ENCODE results near the gene C16orf78.

C16orf78 gene

GRCh38 chr16:49396206-49396720 is 22.7 kb downstream of the C16orf78 start:
- no peak for DNase-seq (ENCODE audit: low spot score)

- no peak for DNase-seq (ENCODE audit: low spot score)
Measured at GRCh38 chr16:49398761-49399160, 25.2 kb downstream of the C16orf78 start.

- no peak for DNase-seq (ENCODE audit: low spot score)
Measured at GRCh38 chr16:49399594-49400364, 26.2 kb downstream of the C16orf78 start.

- no peak for DNase-seq (ENCODE audit: low spot score)
Measured at GRCh38 chr16:49400611-49401010, 27.0 kb downstream of the C16orf78 start.

GRCh38 chr16:49405123-49405522 is 31.5 kb downstream of the C16orf78 start:
- DNase-seq (ENCODE audit: low spot score), result no peak

GRCh38 chr16:49405530-49405929 is 31.9 kb downstream of the C16orf78 start:
- DNase-seq (ENCODE audit: low spot score), result no peak

- DNase-seq (ENCODE audit: low spot score), result peak; percentile 93
Measured at GRCh38 chr16:49407873-49408550, 34.4 kb downstream of the C16orf78 start.

- DNase-seq (ENCODE audit: low spot score), result no peak
Measured at GRCh38 chr16:49409121-49409520, 35.5 kb downstream of the C16orf78 start.

GRCh38 chr16:49410226-49410625 is 36.6 kb downstream of the C16orf78 start:
- DNase-seq (ENCODE audit: low spot score), result no peak

GRCh38 chr16:49411121-49411970 is 37.7 kb downstream of the C16orf78 start:
- no peak for DNase-seq (ENCODE audit: low spot score)

GRCh38 chr16:49414671-49415070 is 41.1 kb downstream of the C16orf78 start:
- no peak for DNase-seq (ENCODE audit: low spot score)

- DNase-seq (ENCODE audit: low spot score), result no peak
Measured at GRCh38 chr16:49415083-49415482, 41.5 kb downstream of the C16orf78 start.

- DNase-seq (ENCODE audit: low spot score), result no peak
Measured at GRCh38 chr16:49416001-49416675, 42.5 kb downstream of the C16orf78 start.

- no peak for DNase-seq (ENCODE audit: low spot score)
Measured at GRCh38 chr16:49417354-49417753, 43.8 kb downstream of the C16orf78 start.

GRCh38 chr16:49419006-49419405 is 45.4 kb downstream of the C16orf78 start:
- DNase-seq (ENCODE audit: low spot score), result no peak

GRCh38 chr16:49419862-49420261 is 46.3 kb downstream of the C16orf78 start:
- no peak for DNase-seq (ENCODE audit: low spot score)

- DNase-seq (ENCODE audit: low spot score), result peak; percentile 24
Measured at GRCh38 chr16:49422896-49423295, 49.3 kb downstream of the C16orf78 start.

- no peak for DNase-seq (ENCODE audit: low spot score)
Measured at GRCh38 chr16:49424961-49425360, 51.4 kb downstream of the C16orf78 start.

- no peak for DNase-seq (ENCODE audit: low spot score)
Measured at GRCh38 chr16:49427771-49428170, 54.2 kb downstream of the C16orf78 start.

GRCh38 chr16:49428808-49429207 is 55.2 kb downstream of the C16orf78 start:
- no peak for DNase-seq (ENCODE audit: low spot score)

- DNase-seq (ENCODE audit: low spot score), result no peak
Measured at GRCh38 chr16:49431040-49431439, 57.4 kb downstream of the C16orf78 start.

All from iPS-NIHi11 (cell line).